ENCODE results near the gene KRT23.
A peak's percentile ranks its signal among the peaks of the same experiment; 100 is the strongest.

The KRT23 gene, protein sequence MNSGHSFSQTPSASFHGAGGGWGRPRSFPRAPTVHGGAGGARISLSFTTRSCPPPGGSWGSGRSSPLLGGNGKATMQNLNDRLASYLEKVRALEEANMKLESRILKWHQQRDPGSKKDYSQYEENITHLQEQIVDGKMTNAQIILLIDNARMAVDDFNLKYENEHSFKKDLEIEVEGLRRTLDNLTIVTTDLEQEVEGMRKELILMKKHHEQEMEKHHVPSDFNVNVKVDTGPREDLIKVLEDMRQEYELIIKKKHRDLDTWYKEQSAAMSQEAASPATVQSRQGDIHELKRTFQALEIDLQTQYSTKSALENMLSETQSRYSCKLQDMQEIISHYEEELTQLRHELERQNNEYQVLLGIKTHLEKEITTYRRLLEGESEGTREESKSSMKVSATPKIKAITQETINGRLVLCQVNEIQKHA

DNA sequence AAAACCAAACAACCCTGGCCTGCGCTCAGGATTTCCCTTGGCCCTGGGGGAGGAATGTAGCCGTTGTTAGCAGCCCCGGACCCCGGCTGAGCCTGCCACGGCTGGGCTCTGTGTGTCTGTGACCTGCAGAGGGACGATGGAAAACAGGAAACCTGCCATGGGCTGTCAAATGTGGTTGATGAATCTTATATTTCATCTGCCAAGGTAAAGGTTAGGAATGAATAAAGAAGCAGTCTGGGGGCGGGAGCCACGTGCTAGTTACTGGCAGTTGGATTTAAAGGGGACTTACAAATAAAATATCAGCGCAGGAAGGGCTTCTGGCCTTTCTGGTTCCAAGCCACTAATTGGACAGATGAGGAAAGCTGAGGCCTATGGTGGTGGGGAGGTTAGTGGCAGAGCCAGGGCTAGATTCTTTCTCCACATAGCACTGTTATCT lies at the start of gene KRT23:
Gene KRT23, minus strand, starts transcription at position 263 of the 436 bp plus-strand sequence. CDS start 1,043 bp downstream, outside the sequence.
- no peak for DNase-seq (ENCODE audit: low spot score)

DNA sequence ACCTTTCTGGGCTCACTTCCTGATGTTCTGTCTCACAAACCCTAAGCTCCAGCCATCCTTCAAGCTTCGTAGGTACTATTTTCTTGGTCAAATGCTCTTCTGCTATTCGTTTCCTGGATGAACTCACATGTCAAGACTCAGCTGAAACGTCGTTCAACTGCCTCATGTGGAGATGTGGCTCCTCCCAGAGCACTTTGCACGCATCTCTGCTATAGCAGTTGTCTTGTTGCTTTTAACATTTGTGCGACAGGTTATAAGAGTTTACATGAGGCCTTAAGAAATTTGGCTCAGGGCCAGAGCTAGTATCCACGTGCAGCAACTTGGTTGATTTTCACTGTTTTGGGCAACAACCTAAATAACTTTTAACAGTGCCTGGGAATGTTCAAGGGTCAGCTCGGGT lies 49.5 kb upstream of the KRT23 start:
- DNase-seq (ENCODE audit: low spot score): no peak

DNA sequence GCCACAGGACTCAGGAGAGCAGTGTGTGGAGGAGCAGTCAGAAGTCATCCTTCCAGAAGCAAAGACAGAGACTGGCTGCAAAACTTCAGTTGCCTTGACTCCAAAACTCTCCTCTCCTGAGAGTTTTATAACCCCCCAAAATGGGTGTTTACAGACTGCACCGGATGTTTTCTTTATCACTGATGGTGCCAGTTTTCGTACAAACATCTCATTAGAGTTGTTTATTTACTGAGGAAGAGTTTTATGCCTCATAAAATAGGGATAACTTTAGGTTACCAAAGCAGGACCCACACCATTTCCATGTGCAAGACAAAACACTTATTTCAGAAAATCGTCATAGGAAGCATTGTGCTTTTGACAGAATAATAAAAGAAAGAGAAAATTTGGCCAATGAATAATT lies 46.8 kb upstream of the KRT23 start, which contains the start of gene KRT40:
Gene KRT40, minus strand, starts transcription at position 101 of the 400 bp plus-strand sequence. Its CDS starts 53 bp downstream, at position 48.
- no peak for DNase-seq (ENCODE audit: low spot score)

DNA sequence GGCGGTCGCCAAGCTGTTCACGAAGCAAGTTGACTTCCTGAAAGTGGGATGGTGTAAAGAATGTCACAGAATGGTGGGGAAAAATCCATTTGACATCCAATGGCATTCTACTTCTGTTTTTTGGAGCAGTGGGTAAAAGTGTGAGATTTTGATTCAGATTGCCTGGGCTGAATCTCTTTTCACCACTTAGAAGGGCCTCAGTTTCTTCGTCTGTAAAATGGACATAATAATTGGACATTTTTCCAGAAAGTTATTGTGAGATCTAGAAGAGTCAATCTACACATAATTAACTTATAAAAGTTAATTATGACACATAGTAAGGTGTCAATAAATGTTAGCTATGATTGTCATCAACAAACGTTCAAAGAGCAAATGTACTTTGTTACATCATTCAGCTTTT lies 43.7 kb upstream of the KRT23 start:
- no peak for DNase-seq (ENCODE audit: low spot score)

DNA sequence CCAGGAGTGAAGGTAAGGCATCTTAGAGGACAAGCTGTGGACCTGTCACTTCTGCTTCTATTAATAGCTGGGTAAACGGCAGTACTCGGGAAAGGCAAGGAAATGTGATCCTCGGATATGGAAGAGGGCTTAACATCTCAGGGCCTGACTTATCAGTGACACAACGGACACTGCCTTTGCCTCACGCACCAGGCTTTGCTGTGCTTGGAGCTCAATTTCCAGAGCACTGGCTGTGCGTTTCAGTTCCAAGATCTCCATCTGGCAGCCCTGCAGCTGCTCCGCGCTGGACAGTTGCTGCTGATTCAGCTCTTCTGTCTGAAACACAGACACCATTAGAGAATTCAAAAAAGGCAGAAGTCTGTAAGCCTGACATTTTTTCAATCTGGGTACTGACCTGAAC lies 43.1 kb upstream of the KRT23 start:
- DNase-seq (ENCODE audit: low spot score): no peak

DNA sequence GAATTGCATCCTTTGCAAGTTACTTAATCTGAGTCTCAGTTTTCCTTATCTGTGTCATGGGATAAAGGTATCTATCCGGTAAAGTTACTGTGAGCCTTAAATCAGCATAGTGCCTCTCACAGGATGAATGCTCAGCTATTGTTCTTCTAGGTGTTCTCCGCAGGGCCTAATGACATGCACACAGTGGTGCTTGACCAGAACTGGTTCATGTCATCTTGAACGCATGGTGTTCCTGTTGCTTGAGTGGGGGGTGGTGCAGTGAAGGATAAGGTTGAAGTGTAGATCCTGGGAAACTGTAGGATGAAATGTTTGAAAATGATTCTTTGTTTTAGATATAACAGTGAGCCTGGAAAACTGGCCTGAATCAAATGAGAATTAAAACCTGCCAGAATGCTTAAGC lies 42.7 kb upstream of the KRT23 start:
- no peak for DNase-seq (ENCODE audit: low spot score)

DNA sequence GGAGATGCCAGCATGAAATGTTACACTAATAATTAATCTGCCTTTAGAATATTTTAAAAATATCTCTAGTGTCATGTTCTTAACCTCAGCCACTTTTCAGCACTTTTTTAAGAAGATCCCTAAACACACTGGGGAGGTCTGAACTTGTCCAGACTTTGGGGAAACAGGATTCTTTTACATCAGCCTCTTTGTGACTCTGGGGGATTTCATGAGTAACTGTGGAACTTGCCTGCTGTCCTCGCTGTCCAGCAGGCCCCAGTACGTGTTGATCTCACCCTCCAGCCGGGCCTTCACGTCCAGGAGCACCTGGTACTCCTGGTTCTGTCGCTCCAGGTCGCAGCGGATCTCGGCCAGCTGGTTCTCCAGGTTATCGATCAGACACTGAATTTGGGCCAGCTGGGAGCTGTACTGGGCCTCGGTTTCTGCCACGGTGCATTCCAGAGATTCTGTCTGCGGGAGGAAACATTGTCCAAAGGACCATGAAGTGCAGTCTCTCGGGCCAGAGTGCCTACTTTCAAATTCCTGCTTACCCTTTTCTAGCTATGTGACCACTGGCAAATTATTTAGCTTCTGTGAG lies 41.2 kb upstream of the KRT23 start:
- DNase-seq (ENCODE audit: low spot score): no peak

DNA sequence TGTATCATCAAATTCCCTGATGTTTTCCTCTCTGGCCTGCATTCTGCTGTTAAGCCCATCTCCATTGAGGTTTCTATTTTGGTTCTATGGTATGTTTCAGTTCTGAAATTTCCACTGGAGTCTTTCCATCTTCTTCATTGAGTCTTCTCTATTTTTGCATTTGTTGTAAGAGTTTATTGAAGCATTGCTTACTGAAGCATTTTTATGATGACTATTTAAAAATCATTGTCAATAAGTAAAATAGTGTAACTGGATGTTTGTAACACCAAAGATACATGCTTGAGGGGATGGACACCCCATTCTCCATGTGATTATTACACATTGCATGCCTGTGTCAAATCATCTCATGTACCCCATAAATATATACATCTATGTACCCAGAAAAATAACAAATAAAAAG lies 38.1 kb upstream of the KRT23 start:
- DNase-seq (ENCODE audit: low spot score): no peak

DNA sequence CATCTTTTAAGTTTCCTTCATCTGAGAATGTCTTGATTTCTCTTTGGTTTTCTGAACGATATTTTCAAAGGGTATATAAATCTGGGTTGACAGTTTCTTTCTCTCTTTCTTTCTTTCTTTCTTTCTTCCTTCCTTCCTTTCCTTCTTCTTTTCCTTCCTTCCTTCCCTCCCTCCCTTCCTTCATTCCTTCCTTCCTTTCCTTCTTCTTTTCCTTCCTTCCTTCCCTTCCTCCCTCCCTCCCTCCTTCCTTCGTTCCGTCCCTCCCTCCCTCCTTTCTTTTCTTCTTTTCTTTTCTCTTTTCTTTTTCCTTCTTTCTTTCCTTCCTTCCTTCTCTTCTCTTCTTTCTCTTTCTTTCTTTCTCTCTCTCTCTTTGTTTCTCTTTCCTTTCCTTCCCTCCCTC lies 36.9 kb upstream of the KRT23 start:
- DNase-seq (ENCODE audit: low spot score): no peak

DNA sequence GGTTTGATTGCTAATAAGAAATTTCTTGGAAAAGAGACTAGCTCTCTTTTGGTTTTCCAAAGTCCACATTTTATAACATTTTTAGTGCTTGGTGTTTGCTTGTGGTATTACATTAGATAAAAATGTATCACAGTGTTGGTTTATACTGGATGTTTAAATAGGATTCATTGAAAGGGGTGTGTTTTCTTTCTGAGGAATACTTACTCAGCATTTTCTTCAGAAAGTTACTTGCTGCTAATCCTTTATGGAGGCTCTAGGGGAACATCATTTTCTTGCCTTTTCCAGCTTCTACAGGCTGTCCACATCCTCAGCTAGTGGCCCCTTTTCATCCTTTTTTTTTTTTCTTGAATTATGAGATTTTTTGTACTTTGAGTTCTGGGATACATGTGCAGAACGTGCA lies 30.1 kb upstream of the KRT23 start:
- no peak for DNase-seq (ENCODE audit: low spot score)

DNA sequence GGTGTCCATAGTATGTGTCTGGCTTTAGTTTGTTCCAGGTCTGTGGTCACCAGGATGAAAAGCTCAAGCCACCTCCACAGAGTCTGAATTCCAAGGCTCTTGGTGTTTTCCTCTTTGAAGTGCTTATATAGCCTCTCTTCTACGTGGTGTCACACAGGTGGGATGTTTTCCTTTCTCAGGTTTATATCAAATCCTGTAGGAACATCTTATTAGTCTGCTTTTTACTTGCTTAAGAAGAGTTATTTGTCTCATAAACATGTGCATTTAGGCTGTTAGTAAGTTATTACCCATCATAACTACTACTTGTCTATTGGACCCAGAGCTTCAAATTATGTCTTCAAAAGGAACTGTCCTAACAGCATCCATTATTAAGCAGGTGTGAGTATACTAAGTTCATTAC lies 29.4 kb upstream of the KRT23 start, which contains the start of gene KRT39:
Gene KRT39, minus strand, starts transcription at position 101 of the 400 bp plus-strand sequence. Its CDS starts 92 bp downstream, at position 9.
- no peak for DNase-seq (ENCODE audit: low spot score)

DNA sequence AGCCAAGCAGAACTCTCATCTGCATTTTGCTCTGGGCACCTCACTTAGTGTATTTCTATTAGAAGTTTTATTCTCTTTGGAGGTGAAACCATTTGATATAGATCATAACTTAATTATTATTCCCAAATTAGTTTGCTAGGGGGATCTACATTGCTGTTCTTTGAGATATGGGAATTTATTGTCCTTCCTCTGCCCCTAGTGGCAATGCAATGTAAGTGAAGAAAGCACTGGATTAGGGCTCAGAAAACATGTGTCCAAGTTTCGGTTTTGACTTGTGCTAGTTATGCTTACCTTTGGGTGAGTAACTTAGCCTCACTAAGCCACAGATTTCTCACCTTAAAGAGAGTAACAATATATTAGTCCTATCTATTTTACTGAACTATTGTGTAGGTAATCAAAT lies 26.4 kb upstream of the KRT23 start:
- DNase-seq (ENCODE audit: low spot score): peak; percentile 46

DNA sequence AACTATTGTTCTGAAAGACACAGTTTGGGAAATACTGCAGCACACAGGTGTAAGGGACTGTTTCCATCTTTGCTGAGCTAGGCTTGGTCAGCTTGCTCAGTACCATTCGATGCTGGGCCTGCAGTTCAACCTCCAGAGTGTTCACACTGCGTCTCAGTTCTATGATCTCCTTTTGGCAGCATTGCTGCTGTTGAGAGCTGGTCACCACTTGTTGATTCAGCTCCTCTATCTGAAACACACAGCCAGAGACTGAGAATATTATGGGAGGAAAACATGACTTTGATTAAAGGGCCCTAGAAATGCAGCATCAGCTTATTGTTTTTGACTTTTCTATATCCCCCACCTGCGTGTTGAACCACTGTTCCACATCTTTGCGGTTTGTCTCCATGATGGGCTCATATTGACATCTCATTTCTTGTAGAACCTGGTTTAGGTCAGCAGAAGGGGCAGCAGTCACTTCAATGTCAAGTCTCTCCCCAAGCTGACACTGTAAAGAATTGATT lies 24.7 kb upstream of the KRT23 start:
- no peak for DNase-seq (ENCODE audit: low spot score)

DNA sequence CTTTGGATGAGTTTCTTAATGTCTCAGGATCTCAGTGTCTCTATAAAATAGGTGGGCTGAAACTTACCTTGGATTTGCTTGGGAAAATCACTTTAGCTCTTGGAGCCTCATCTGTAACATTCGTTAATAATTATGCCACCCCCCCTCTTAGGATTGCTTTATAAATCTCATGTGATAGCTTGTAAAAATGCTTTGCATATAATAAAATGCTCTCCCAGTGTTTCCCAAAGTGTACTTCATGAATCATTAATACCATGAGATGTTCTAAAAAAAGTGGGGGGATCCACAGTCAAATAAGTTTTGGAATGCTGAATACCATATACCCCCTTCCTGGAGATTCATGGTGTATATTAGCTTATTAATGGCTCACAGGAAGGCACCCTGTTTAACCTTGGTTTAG lies 24.1 kb upstream of the KRT23 start:
- DNase-seq (ENCODE audit: low spot score): no peak

DNA sequence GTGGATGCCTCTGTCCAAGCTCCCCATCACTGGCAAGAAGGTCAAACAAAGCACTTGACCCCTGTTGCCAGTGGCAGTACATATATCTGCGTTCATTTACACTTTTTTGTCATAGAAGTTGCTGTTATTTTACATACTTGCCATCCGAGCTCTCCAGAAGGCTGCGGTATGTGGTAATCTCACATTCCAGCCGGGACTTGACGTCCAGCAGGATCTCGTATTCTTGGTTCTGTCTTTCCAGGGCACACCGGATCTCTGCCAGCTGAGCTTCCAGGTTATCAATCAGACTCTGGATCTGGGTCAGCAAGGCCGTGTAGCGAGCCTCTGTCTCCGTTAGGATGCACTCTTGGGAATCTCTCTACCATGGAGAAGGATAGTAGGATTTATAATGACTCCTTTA lies 22.7 kb upstream of the KRT23 start:
- no peak for DNase-seq (ENCODE audit: low spot score)

DNA sequence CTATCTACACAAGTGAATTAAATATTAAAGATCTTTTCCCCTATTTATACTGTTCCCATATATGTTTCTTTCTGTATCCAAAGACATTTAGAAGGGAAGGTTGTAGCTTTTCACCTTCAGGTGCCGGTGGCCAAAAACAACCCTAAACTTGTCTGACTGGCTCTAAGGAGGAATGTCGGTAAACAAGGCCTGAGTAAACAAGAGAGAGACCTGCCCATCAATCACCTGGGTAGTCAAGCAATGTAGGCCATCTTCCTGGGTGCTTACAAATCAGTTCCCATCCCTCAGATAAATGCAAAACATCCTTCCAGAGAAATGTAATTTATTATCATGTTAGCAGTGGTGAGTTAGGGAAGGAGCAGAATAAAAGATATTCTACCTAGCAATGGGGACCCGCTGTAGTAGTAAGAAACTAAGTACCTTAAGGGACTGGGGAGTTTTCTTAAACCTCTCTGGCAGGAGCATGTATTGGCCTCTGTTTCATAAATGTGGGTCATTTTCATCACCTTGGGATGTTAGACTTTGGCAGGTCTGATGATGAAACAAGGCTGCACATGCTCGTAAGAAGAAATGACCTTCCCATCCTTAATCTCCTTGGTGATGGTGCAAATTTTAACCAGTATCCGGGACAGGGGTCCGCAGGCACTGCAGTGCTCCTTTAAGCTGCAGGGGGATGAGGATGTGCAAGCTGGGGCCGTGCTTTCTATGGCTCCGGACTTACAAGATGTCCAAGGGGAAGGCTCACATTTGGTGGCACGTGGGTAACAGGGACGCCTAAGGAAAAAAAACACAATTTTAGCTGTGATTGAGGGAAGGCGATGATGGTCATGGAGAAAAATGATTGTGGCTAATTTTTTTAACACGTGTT lies 20.9 kb upstream of the KRT23 start:
- DNase-seq (ENCODE audit: low spot score): no peak

DNA sequence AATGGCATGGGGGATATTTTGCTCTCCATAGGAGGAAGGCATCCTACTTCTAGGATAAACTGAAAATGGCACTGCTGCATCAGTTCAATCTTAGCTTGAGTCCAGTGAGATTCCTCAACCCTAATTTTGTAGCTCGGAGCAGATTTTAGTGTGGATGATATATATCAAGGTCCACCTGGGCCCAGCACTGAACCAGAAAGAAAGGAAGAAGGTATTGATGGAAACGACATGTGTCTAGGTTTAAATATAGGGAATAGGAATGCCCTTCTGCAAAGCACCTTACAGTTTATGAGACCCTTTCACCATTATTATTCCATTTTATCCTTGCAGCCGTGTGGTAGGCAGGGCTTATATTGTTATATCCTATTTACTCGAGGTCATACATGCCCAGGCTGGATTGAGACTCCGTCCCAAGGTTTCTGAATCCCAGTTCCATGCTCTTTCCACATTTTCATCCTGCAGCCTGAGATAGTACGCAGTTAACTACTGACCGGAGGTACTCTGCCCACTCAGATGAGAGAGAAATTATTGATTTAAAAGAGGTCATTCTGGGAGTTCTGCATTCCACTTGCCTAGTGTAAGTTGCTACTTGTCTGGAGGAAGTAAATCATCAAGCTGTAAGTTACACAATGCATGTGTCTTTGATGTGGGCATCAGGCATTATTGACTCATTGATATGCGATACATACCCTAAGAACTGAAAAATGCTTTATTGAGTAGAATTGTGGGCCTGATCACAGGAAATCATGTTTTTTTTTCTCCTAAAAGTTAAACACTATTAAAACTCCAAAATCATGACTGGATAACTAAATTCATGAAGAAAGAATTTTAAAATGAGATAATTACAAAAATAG lies 19.2 kb upstream of the KRT23 start:
- DNase-seq (ENCODE audit: low spot score): no peak

DNA sequence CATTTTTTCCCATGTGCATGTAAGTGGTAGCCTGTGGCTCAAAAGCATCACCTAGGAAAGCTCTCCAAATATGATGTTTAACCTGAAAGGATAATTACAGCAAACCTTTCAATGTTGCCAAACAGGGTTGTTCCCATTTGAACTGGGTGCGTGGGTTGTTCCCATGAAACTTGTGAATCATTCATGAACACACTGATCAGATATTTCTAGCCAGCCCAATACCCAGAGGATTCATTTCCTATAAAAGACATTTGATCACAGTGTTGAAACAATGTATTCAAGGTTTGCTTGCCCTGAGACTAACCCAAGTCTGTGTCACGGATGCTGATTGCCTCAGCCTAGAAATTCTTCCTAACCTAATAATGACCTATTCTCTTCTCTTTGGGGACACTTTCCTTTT lies 16.4 kb upstream of the KRT23 start:
- DNase-seq (ENCODE audit: low spot score): no peak

DNA sequence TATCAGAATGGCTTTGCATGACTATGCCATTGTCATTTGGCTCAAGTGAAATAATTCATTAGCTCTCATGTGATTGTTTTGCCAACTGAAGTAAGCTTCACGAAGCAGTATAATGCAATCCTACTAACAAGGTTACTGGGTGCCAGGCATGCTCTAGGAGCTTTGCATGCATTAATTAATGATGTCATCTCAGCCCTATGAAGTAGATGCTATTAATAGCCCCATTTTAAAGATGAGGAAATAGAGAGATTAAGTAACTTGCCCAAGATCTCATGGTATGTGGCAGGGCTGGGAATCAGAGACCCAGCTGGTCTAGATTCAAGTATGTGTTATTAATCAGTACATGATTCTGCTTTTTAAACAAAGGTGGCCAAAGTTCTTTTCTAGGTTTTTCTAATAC lies 15.2 kb upstream of the KRT23 start:
- peak; percentile 11 for DNase-seq (ENCODE audit: low spot score)

DNA sequence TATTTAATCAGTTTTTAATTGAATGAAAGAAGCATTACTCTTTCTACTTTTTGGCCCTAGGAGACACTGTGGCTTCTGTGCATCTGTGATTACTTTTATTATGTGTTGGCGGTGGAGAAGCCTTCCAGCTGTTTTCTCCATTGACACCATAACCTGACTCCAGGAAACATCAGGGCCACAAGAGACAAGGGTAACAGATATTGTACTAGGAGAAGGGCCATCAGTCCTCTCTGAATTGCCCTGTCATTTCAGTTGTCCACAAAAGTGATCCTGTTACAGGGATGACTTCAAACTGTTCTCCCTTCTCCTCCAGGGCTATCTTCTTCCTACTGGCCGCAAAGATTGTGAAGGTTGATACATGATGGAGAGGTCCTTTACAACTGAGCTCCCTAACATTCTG lies 14.7 kb upstream of the KRT23 start:
- DNase-seq (ENCODE audit: low spot score): no peak

DNA sequence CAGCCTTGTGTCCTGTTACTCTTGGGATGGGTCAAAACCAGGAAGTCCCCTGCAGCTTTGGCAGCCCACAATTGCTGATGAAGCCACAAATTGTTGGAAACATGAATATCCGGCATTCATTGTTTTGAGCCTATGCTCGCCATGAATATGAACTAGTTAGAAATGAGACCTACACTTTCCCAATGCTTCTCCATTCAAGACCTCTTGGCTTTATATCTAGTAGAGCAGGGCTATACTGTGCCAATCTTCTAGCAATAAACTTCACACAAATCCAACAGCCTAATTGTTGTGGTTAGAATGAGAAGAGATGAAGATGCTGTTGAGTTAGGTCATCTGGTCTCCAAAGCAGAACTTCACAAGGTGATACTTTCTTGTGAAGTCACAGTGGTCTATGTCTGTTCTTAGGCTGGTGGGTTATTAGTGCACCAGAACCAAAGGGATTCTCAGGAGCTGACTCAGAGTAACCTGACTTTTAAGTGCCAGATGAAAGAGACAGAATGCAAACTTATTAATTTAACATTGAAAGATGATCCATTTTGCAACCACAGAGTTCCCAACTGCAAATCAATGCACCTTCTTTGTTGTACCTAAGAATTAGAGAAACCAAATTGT lies 13.7 kb upstream of the KRT23 start:
- no peak for DNase-seq (ENCODE audit: low spot score)
